K562 (cell line): ENCODE data around the gene ELF3. TPM values are rescaled to one million over a fixed set of nuclear protein-coding genes. Genes with fewer than 3 reads are reported as not detected.

Experiments
- COPS2 ChIP-seq: fragments of 450-650 bp; conservative IDR thresholded peaks from 2 replicates; pipeline ENCODE4 v1.6.1; 2016; ENCODE audit warnings: mild to moderate bottlenecking, moderate library complexity
- CREB3L1 ChIP-seq: fragments of 450-650 bp; IDR thresholded peaks from 2 replicates; pipeline ENCODE4 v1.6.1; 2014; ENCODE audit warnings: low read depth, mild to moderate bottlenecking, moderate library complexity, borderline replicate concordance
- E2F3 ChIP-seq: fragments of 250-450 bp; sonication (Bioruptor Pico); IDR thresholded peaks from 2 replicates; pipeline ENCODE4 v1.4.0; 2020; ENCODE audit warnings: mild to moderate bottlenecking
- MCM3 ChIP-seq: fragments of 450-650 bp; IDR thresholded peaks from 2 replicates; pipeline ENCODE4 v1.6.1; 2016
- NFIC ChIP-seq: fragments of 450-650 bp; IDR thresholded peaks from 2 replicates; pipeline ENCODE4 v1.6.1; 2017; ENCODE audit warnings: mild to moderate bottlenecking, inconsistent platforms
- NFXL1 ChIP-seq: fragments of 450-650 bp; formaldehyde crosslinking; IDR thresholded peaks from 2 replicates; pipeline ENCODE4 v1.4.0; 2021; ENCODE audit warnings: mild to moderate bottlenecking
- PRPF4 ChIP-seq: fragments of 200-400 bp; formaldehyde crosslinking; IDR thresholded peaks from one replicate; pipeline ENCODE4 v1.6.1; 2017; ENCODE audit warnings: low read length, low read depth, mild to moderate bottlenecking; ENCODE audit not compliant: insufficient read depth, poor library complexity, severe bottlenecking
- PTTG1 ChIP-seq: fragments of 450-650 bp; IDR thresholded peaks from 2 replicates; pipeline ENCODE4 v1.6.1; 2016; ENCODE audit warnings: low read depth, mild to moderate bottlenecking, missing genetic modification characterization, missing compliant biosample characterization
- RBFOX2 ChIP-seq: fragments of 200-400 bp; formaldehyde crosslinking; IDR thresholded peaks from 2 replicates; pipeline ENCODE4 v1.6.1; 2017; ENCODE audit warnings: low read depth, mild to moderate bottlenecking, low read length, moderate library complexity
- SLC30A9 ChIP-seq: fragments of 250-450 bp; sonication (Bioruptor Pico); IDR thresholded peaks from 2 replicates; pipeline ENCODE4 v1.8.0; 2022; ENCODE audit warnings: mild to moderate bottlenecking, moderate library complexity
- SMAD4 ChIP-seq: fragments of 250-450 bp; sonication (Bioruptor Pico); conservative IDR thresholded peaks from 2 replicates; pipeline ENCODE4 v1.8.0; 2021; ENCODE audit warnings: inconsistent platforms, mild to moderate bottlenecking, moderate library complexity
- SP2 ChIP-seq: IDR thresholded peaks from 2 replicates; pipeline ENCODE4 v1.6.1; 2011; ENCODE audit warnings: mild to moderate bottlenecking, low read depth, low read length, moderate library complexity; ENCODE audit not compliant: poor library complexity, severe bottlenecking; ENCODE audit errors: extremely low read depth
- TEAD2 ChIP-seq: fragments of 450-650 bp; IDR thresholded peaks from 2 replicates; pipeline ENCODE4 v1.6.1; 2016; ENCODE audit warnings: missing genetic modification characterization, control low read depth, missing compliant biosample characterization
- WHSC1 ChIP-seq: IDR thresholded peaks from one replicate; pipeline ENCODE4 v1.6.1; 2012; ENCODE audit warnings: low read length, control low read depth, inconsistent platforms
- ZNF444 ChIP-seq: fragments of 250-450 bp; sonication (Bioruptor Pico); IDR thresholded peaks from 2 replicates; pipeline ENCODE4 v1.4.0; 2020; ENCODE audit warnings: mild to moderate bottlenecking, moderate library complexity
- ZNF584 ChIP-seq: fragments of 200-800 bp; sonication (Bioruptor generic); IDR thresholded peaks from 2 replicates; pipeline ENCODE4 v1.6.1; 2016; ENCODE audit warnings: low read depth, mild to moderate bottlenecking, missing genetic modification characterization, missing compliant biosample characterization
- ZNF699 ChIP-seq: fragments of 250-450 bp; sonication (Bioruptor Pico); IDR thresholded peaks from 2 replicates; pipeline ENCODE4 v1.8.0; 2021; ENCODE audit warnings: mild to moderate bottlenecking, moderate library complexity; ENCODE audit not compliant: insufficient replicate concordance
- polyA plus RNA-seq, 8 experiments: library from polyadenylated mRNA; depleted of rRNA in 4 of 8; stranded (reverse) in 5 of 8; unstranded in 3 of 8; fragments of >200 nt; fragmentation: Nextera tagmentation in 2 of 8; fragmentation: Illumina TruSeq in 1 of 8; extraction: Ambion mirVana in 2 of 8; extraction: Trizol in 1 of 8; gene quantifications; 2 replicates each; pipeline versions ENCODE4 v1.2.1 to v1.2.3, GENCODE V29; 2011 to 2014; ENCODE audit warnings: inconsistent platforms in 1 of 8, missing spikeins in 1 of 8
- total RNA-seq, 7 experiments: library from RNA; depleted of rRNA in 6 of 7; stranded (reverse); fragments of >200 nt in 6 of 7; fragmentation: Illumina TruSeq in 2 of 7; extraction: Trizol in 2 of 7; gene quantifications; 2 replicates each; pipeline versions ENCODE4 v1.2.1 to v1.2.3, GENCODE V29; 2011 to 2021; ENCODE audit warnings: low replicate concordance in 1 of 7
- TF ChIP-seq, protein P1 (sequence below): fragments of 250-450 bp; sonication (Bioruptor Pico); IDR thresholded peaks from 2 replicates; pipeline ENCODE4 v1.8.0; 2021; ENCODE audit warnings: moderate library complexity, mild to moderate bottlenecking, inconsistent platforms
- TF ChIP-seq, protein P2 (sequence below): fragments of 250-450 bp; sonication (Bioruptor Pico); IDR thresholded peaks from 2 replicates; pipeline ENCODE4 v1.4.0; 2020; ENCODE audit warnings: mild to moderate bottlenecking, moderate library complexity, borderline replicate concordance
- TF ChIP-seq, protein P3 (sequence below): fragments of 250-450 bp; sonication (Bioruptor Pico); IDR thresholded peaks from 2 replicates; pipeline ENCODE4 v1.8.0; 2021; ENCODE audit warnings: mild to moderate bottlenecking, moderate library complexity

ELF3 gene
- total and polyA plus RNA-seq, 9 of the 15 experiments (the other 6 are each of a cell fraction or from before 2014, with no cell fraction given) = 0.03 to 1.2 (median 0.07) TPM; not detected in 4

GRCh38 chr1:202009326-202010179 is 834 bp upstream of the ELF3 start (continued):
- TF ChIP-seq, protein P1, sequence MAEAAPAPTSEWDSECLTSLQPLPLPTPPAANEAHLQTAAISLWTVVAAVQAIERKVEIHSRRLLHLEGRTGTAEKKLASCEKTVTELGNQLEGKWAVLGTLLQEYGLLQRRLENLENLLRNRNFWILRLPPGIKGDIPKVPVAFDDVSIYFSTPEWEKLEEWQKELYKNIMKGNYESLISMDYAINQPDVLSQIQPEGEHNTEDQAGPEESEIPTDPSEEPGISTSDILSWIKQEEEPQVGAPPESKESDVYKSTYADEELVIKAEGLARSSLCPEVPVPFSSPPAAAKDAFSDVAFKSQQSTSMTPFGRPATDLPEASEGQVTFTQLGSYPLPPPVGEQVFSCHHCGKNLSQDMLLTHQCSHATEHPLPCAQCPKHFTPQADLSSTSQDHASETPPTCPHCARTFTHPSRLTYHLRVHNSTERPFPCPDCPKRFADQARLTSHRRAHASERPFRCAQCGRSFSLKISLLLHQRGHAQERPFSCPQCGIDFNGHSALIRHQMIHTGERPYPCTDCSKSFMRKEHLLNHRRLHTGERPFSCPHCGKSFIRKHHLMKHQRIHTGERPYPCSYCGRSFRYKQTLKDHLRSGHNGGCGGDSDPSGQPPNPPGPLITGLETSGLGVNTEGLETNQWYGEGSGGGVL (CRISPR knock-in tag) = no peak
- no peak for TF ChIP-seq TEAD2
- TF ChIP-seq WHSC1 = no peak
- no peak for TF ChIP-seq NFXL1 (CRISPR knock-in tag)
- TF ChIP-seq COPS2 = no peak
- TF ChIP-seq PRPF4 = no peak
- TF ChIP-seq, protein P2, sequence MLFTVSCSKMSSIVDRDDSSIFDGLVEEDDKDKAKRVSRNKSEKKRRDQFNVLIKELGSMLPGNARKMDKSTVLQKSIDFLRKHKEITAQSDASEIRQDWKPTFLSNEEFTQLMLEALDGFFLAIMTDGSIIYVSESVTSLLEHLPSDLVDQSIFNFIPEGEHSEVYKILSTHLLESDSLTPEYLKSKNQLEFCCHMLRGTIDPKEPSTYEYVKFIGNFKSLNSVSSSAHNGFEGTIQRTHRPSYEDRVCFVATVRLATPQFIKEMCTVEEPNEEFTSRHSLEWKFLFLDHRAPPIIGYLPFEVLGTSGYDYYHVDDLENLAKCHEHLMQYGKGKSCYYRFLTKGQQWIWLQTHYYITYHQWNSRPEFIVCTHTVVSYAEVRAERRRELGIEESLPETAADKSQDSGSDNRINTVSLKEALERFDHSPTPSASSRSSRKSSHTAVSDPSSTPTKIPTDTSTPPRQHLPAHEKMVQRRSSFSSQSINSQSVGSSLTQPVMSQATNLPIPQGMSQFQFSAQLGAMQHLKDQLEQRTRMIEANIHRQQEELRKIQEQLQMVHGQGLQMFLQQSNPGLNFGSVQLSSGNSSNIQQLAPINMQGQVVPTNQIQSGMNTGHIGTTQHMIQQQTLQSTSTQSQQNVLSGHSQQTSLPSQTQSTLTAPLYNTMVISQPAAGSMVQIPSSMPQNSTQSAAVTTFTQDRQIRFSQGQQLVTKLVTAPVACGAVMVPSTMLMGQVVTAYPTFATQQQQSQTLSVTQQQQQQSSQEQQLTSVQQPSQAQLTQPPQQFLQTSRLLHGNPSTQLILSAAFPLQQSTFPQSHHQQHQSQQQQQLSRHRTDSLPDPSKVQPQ (CRISPR knock-in tag) = no peak
- TF ChIP-seq RBFOX2 = no peak
- no peak for TF ChIP-seq CREB3L1
- TF ChIP-seq NFIC = peak; percentile 39; the same call in 1 of the 2 replicates
- no peak for TF ChIP-seq MCM3
- TF ChIP-seq ZNF584 (CRISPR knock-in tag) = no peak
- no peak for TF ChIP-seq E2F3 (CRISPR knock-in tag)
- TF ChIP-seq, protein P3, sequence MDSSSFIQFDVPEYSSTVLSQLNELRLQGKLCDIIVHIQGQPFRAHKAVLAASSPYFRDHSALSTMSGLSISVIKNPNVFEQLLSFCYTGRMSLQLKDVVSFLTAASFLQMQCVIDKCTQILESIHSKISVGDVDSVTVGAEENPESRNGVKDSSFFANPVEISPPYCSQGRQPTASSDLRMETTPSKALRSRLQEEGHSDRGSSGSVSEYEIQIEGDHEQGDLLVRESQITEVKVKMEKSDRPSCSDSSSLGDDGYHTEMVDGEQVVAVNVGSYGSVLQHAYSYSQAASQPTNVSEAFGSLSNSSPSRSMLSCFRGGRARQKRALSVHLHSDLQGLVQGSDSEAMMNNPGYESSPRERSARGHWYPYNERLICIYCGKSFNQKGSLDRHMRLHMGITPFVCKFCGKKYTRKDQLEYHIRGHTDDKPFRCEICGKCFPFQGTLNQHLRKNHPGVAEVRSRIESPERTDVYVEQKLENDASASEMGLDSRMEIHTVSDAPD = no peak
- no peak for TF ChIP-seq ZNF444 (CRISPR knock-in tag)
- no peak for TF ChIP-seq SLC30A9 (CRISPR knock-in tag)
- no peak for TF ChIP-seq PTTG1
- no peak for TF ChIP-seq SP2
- no peak for TF ChIP-seq SMAD4
- TF ChIP-seq ZNF699 = no peak
